Fibroblast of the aortic adventitia (primary cell): Measurements from ENCODE around the gene LHX4. TPM values are rescaled to one million over a fixed set of nuclear protein-coding genes. Genes with fewer than 3 reads are reported as not detected.

Experiments used
- DNase-seq: peaks from one replicate; pipeline ENCODE4 v3.0.0-alpha.2; 2010; ENCODE audit warnings: low read depth
- H3K4me3 ChIP-seq: 2 replicates; pipeline ENCODE4 v1.5.1; 2011; ENCODE audit warnings: low read depth, mild to moderate bottlenecking, control low read depth, low read length, moderate library complexity
- CTCF ChIP-seq: IDR thresholded peaks from 2 replicates; pipeline ENCODE4 v1.5.1; 2011; ENCODE audit warnings: mild to moderate bottlenecking, low read length, control low read depth, inconsistent platforms; ENCODE audit not compliant: insufficient read depth
- total RNA-seq: library from RNA; depleted of rRNA; stranded (reverse); fragments of >200 nt; gene quantifications from 2 replicates; pipeline ENCODE4 v1.2.3, GENCODE V29; 2012; ENCODE audit warnings: low replicate concordance

The LHX4 gene
- total RNA-seq, 1 donor = under 0.01 TPM

DNA sequence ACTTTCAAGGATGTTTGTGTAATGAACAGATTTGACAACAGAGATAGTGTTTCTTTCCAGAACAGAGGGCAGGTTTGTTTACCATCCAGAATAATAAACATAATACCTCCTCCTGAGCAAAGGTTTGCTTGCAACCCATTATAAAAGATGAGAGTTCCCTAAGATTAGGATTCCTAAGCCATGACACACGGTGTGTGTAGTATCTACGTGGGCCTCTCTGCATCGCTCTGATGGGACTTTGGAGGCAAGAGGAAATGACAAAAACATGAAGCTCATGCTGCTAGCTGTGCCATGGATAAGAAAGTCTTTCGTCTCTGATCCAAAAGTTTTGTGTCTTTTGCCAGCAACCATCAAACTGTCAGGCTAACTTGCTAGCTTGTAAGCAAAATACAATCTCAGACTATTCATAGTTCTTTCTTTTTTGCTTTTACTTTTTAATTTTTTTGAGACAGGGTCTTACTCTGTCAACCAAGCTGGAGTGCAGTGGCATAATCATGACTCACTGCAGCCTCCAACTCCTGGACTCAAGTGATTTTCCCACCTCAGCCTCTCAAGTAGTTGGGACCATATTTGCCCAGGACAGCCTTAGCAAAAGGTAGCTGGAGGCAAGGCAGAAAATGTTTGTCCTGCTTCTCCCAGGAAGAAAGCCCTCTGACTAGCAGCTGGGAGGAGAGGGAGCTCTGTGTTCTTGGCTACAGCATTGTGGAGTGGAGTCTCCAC is 81.1 kb downstream of the LHX4 start:
- H3K4me3 ChIP-seq = no peak overlapping the region
- TF ChIP-seq CTCF = no peak
- peak; percentile 44 for DNase-seq

GRCh38 chr1:180312926-180313325 is 82.9 kb downstream of the LHX4 start:
- DNase-seq = peak; percentile 21
- no peak overlapping the region for H3K4me3 ChIP-seq
- no peak for TF ChIP-seq CTCF

DNA sequence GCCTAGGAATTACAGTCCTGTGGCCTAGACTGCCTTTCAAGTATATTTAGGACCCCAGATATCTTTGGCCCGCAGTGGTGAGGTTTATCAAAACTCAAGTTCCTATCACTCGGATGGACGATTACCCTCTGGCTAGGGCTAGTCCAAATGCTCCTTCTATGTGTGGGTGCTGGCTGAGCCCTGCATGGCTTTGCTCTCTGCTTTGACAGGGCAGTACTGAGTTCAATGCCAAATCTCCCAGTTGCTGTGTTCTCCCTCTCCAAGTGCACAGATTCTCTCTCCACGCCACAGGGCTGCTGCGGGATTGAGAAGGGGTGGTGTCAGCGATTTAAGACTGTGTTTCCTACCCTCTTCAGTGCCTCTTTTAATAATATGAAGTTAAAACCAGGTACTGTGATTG is 97.0 kb downstream of the LHX4 start:
- no peak for TF ChIP-seq CTCF
- H3K4me3 ChIP-seq = no peak overlapping the region
- DNase-seq = no peak

Other genes starting within 250 kb of the LHX4 start
- 261 and 1,037 TPM in 2 replicates for gene QSOX1, start 75.4 kb upstream of the LHX4 start, total RNA-seq